Stimulated activated CD8-positive, alpha-beta memory T cell treated with anti-CD3 and anti-CD28 coated beads, Interleukin-4, amount 100 ng/mL, for 24 hours (primary cell): ENCODE data around the gene OR6C68.
"Not testable (repeated sequence)": the region's sequence is repeated elsewhere in the genome, so short reads cannot be mapped to it uniquely, and the experiment has no call there.

Experiments used
- DNase-seq: peaks from one replicate; pipeline ENCODE4 v3.0.0-alpha.2; 2020; ENCODE audit warnings: low read depth

Gene OR6C68

DNA sequence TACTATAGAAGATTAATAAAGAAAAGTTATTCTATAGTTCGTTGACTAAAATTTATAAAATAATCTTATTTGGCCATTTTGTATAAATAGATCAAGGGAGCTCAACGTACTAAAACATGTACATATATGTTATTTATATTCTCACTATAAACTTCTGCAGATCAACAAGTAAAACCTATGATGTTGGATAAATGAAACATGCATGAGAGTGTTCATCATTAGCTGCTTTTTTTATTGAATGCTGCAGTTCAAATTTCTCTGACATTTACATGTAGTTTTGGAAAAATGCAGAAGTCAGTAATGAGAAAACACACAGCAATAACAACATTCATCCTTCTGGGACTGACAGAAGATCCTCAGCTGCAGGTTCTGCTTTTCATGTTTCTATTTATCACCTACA is at the start of gene OR6C68:
Gene OR6C68, plus strand, starts transcription at position 301 of the 400 bp plus-strand sequence. Its CDS starts 0 bp downstream, at position 301.
- no peak for DNase-seq

DNA sequence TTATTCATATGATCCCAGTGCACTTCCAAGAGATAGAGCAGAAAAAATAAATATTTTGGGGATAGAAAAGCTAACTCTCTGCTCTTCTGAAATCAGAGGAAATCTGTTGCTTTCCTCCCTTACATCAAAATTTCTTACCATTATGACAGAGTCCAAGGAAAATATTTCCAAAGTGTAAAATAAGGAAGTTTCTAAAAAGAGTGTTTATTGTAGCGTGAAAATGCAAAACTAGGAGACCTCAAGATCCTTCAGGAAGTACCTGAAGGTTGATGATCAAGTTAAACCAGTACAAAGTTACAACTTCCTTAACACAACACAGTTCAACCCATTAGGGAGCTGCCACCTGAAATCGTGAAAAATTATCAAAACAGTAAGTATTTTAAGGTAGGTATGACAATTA is 48.4 kb upstream of the OR6C68 start, which contains the start of gene OR6C2:
Gene OR6C2, plus strand, starts transcription at position 301 of the 400 bp plus-strand sequence. CDS start 8,138 bp downstream, outside the sequence.
- no peak for DNase-seq

DNA sequence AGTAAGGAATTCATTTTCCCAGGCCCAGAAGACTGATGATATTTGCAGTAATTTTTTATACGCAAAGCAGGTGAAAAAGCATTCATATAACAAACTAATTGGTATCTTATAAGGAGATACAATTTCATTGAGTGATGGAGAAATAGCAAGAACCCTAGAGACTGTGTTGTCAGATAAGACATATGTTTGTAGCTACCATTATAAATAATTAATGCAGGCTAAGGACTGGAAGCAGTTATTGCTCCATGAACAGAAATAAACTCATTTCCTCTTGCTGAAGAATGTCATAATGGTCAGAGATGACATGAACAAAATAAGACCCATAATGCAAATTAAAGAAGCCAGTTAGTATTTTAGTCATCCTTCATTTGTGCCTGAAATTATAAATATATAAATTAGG is 46.8 kb upstream of the OR6C68 start:
- no peak for DNase-seq

- DNase-seq: no peak
Measured at GRCh38 chr12:55446326-55446725, 45.9 kb upstream of the OR6C68 start.

DNA sequence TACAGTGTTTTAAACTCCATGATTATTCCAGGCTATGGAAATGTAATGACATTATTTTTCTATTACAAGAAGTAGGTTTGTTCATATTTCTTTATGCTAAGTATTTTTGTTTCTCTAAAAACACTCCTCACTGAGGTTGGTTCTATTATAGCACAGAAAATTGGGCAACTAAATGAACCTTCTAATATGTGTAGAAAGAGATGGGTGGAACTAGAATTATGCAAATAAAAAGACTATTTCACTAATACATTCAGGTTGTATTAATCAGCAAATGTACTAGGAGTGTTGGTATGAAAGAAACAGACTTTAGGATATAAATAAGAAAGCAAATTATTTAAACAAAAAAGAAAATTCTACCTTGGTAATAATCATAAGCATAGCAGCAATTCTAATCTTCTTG is 43.4 kb upstream of the OR6C68 start:
- no peak for DNase-seq

GRCh38 chr12:55464926-55465325 is 27.3 kb upstream of the OR6C68 start:
- DNase-seq: not testable (repeated sequence)

- DNase-seq: no peak
Measured at GRCh38 chr12:55467836-55468235, 24.3 kb upstream of the OR6C68 start.

- DNase-seq: no peak
Measured at GRCh38 chr12:55469291-55469690, 22.9 kb upstream of the OR6C68 start.

DNA sequence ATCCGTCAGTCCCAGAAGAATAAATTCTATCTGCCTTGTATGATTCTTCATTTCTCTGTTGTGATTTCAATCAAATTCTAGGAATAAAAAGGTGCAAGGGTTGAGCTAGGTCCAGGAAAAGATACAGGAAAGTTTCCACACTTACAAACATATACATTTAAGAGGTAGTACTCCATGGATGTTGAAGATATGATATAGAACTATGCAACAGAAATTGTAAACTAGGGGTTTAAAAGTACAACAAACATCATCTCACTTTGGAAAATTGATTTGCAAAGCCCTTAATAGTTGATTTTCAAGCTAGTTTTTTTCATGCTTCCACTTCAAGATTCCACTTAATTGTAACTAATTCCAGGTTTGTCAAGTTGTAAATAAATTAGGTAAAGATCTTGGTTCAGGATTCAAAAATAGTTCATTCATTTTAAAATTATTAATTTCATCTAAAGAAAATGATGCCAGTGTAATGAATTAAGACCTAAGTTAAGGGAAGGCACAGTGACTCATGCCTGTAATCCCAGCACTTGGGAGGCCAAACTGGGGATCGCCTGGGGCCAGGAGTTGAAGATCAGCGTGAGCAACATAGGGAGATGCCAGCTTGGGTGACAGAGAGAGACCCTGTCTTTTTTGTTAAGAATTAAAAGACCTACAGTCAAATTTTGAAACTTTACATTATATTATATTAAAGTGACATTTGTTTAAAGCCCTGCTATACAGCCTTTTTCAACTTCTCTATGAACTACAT is 21.9 kb upstream of the OR6C68 start, which contains the start of gene OR6C70:
Gene OR6C70, minus strand, starts transcription at position 51 of the 742 bp plus-strand sequence. Its CDS starts 0 bp downstream, at position 51.
- DNase-seq: no peak

- DNase-seq: no peak
Measured at GRCh38 chr12:55472264-55472663, 19.9 kb upstream of the OR6C68 start.

DNA sequence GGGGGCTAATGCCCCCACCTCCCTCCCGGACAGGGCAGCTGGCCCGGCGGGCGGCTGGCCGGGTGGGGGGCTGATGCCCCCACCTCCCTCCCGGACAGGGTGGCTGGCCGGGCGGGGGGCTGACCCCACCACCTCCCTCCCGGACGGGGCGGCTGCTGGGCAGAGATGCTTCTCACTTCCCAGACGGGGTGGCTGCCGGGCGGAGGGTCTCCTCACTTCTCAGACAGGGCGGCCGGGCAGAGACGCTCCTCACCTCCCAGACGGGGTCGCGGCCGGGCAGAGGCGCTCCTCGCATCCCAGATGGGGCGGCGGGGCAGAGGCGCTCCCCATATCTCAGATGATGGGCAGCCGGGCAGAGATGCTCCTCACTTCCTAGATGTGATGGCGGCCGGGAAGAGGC is 13.0 kb upstream of the OR6C68 start:
- not testable (repeated sequence) for DNase-seq

GRCh38 chr12:55484284-55484683 is 7.9 kb upstream of the OR6C68 start:
- not testable (repeated sequence) for DNase-seq

DNA sequence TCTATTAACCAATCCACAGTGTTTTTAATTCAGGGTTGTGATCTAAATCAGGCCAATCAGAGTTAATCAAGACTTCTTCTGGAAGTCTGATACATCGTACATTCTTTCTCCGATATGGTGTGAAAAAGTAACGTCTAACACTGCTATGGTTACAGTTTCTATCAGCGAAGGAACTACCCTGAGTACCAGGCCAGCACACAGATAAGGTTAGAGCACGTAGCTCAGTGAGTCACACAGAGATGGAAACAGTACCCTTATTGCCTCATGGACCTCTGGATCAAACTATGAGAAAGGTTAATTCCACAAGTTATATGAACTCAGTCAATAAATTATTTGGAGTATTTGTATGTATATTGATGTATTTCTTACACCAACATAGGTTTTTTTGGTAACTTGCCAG is 3.3 kb downstream of the OR6C68 start:
- no peak for DNase-seq

DNA sequence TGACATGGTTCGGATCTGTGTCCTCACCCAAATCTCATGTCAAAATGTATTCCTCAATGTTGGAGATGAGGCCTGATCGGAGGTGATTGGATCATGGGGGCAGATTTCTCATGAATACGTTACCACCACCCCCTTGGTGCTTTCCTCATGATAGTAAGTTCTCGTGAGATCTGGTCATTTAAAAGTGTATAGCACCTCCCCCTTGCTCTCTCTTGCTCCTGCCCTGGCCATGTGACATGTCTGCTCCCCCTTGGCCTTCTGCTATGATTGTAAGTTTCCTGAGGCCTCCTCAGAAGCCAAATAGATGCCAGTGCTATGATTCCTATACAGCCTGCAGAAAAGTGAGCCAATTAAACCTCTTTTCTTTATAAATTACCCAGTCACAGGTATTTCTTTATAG is 7.1 kb downstream of the OR6C68 start:
- DNase-seq: no peak

GRCh38 chr12:55499810-55500252 is 7.7 kb downstream of the OR6C68 start:
- no peak for DNase-seq

GRCh38 chr12:55501601-55502000 is 9.4 kb downstream of the OR6C68 start:
- no peak for DNase-seq

- DNase-seq: no peak
Measured at GRCh38 chr12:55515696-55516095, 23.5 kb downstream of the OR6C68 start.

GRCh38 chr12:55516391-55516790 is 24.2 kb downstream of the OR6C68 start:
- no peak for DNase-seq
